PC-3 (cell line): ENCODE results near the gene ABCC3. TPM values are rescaled to one million over a fixed set of nuclear protein-coding genes. Genes with fewer than 3 reads are reported as not detected.

Experiments
- ATAC-seq: fragments of 200-7000 bp; cut with Tn5 transposase; 2 replicates; pipeline ENCODE4 v1.9.1; 2020; ENCODE audit warnings: mild to moderate bottlenecking, moderate library complexity
- BruUV-seq: library from RNA; stranded (reverse); fragments of 400-500 nt; replicated peaks from 2 replicates; lab custom pipeline; 2021; lab: Mats Ljungman, UMichigan
- CTCF ChIA-PET: fragments of 300-600 bp; sonication (Branson Sonifier 250); formaldehyde crosslinking; loops from one replicate; lab custom pipeline; 2022; ENCODE audit warnings: antibody characterized with exemption; lab: Charles Lee
- POLR2A ChIA-PET: fragments of 300-600 bp; sonication (Branson Sonifier 250); formaldehyde crosslinking; loops from one replicate; lab custom pipeline; 2022; ENCODE audit warnings: antibody characterized with exemption; ENCODE audit not compliant: unreplicated experiment; lab: Charles Lee
- DNase-seq: peaks from one replicate; pipeline ENCODE4 v3.0.0-alpha.2; 2015
- H2AFZ ChIP-seq: fragments of 300-600 bp; sonication (generic); 2 replicates; pipeline ENCODE4 v1.6.0; 2016; ENCODE audit warnings: antibody characterized with exemption, low read length
- H3F3A ChIP-seq: fragments of 300-600 bp; sonication (generic); one replicate; pipeline ENCODE4 v1.6.0; 2017; ENCODE audit warnings: antibody characterized with exemption, low read length, control low read depth, mild to moderate bottlenecking; ENCODE audit not compliant: unreplicated experiment
- H3K27ac ChIP-seq: fragments of 300-600 bp; sonication (generic); 2 replicates; pipeline ENCODE4 v1.5.1; 2016; ENCODE audit warnings: mild to moderate bottlenecking, low read length
- H3K27me3 ChIP-seq: fragments of 300-600 bp; sonication (generic); 2 replicates; pipeline ENCODE4 v1.6.1; 2016; ENCODE audit warnings: low read length, mixed read lengths
- H3K36me3 ChIP-seq: fragments of 300-600 bp; sonication (generic); 2 replicates; pipeline ENCODE4 v1.6.1; 2016; ENCODE audit warnings: low read depth, mixed run types, low read length, mixed read lengths
- H3K4me1 ChIP-seq: fragments of 300-600 bp; sonication (generic); 2 replicates; pipeline ENCODE4 v1.5.1; 2016; ENCODE audit warnings: low read length; ENCODE audit not compliant: insufficient read depth
- H3K4me2 ChIP-seq: fragments of 300-600 bp; sonication (generic); 2 replicates; pipeline ENCODE4 v1.6.0; 2016; ENCODE audit warnings: low read length
- H3K4me3 ChIP-seq: fragments of 300-600 bp; sonication (generic); 2 replicates; pipeline ENCODE4 v1.5.1; 2016; ENCODE audit warnings: mild to moderate bottlenecking, low read length, mixed read lengths
- H3K79me2 ChIP-seq: fragments of 300-600 bp; sonication (generic); 2 replicates; pipeline ENCODE4 v1.6.1; 2017; ENCODE audit warnings: low read length, mixed read lengths
- H3K9ac ChIP-seq: fragments of 300-600 bp; sonication (generic); 2 replicates; pipeline ENCODE4 v1.6.0; 2016; ENCODE audit warnings: mild to moderate bottlenecking, low read length
- H3K9me2 ChIP-seq: fragments of 300-600 bp; sonication (generic); replicated peaks from 2 replicates; pipeline ENCODE4 v1.6.1; 2016; ENCODE audit warnings: mixed run types, low read length, mixed read lengths
- H3K9me3 ChIP-seq: fragments of 300-600 bp; sonication (generic); 2 replicates; pipeline ENCODE4 v1.6.1; 2016; ENCODE audit warnings: low read length, mixed read lengths
- H4K20me1 ChIP-seq: fragments of 300-600 bp; sonication (generic); 2 replicates; pipeline ENCODE4 v1.6.1; 2016; ENCODE audit warnings: low read length, mixed read lengths
- EZH2 ChIP-seq: fragments of 300-600 bp; sonication (generic); IDR thresholded peaks from one replicate; pipeline ENCODE4 v1.6.1; 2017; ENCODE audit warnings: antibody characterized with exemption, mild to moderate bottlenecking, low read length; ENCODE audit not compliant: unreplicated experiment
- EZH2phosphoT487 ChIP-seq: fragments of 300-600 bp; sonication (generic); IDR thresholded peaks from 2 replicates; pipeline ENCODE4 v1.6.1; 2018; ENCODE audit warnings: mild to moderate bottlenecking, antibody characterized with exemption, low read length, borderline replicate concordance
- intact Hi-C: fragments of 100-400 bp; cut with micrococcal nuclease; formaldehyde crosslinking; loops from 2 replicates; pipeline ENCODE4 v1.9.0; 2023
- total RNA-seq: library from RNA; depleted of rRNA; stranded (reverse); fragments of >200 nt; gene quantifications from 2 replicates; pipeline ENCODE4 v1.2.3, GENCODE V29; 2014
- TF ChIP-seq, protein P1 (sequence below): fragments of 300-600 bp; sonication (generic); conservative IDR thresholded peaks from 2 replicates; pipeline ENCODE4 v1.5.1; 2017; ENCODE audit warnings: antibody characterized with exemption, low read depth, mild to moderate bottlenecking, low read length

Gene ABCC3
- total RNA-seq, 1 experiment from 2014 or later: 50.2 TPM

DNA sequence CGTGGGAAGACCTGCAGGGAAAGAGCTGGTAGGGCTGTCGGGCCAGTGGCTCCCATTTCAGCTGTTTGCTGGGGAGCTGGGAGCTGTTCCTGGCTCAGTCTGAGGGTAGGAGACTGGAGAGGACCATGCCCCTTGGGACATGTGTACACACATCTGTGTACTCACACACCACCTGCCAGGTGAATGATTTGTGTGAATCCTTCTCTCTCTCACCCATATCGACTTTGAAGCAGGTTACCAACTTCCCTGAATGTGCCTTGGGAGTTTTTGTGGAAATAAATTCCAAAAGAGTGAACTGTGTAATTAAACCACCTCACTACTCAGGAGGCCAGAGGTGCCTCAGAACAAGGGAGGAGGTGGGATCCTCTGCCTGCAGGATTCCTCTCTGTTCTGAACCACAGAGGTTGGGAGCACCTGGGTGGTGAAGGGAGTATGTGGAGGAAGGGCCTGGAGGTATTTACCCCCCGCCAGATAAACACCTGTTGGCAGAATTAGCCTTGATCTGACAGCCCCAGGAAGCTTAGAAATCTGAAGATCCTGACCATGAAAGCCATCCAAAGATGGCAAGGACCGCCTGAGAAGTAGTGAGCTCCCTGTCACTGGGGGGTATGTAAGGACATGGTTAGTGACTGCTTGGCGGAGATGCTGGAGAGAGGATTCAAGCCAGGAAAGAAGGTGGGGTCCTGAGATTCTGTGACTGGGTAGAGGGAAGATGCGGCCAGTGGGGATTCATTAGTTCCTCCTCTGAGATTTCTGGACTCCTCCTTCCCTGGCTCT, 3.3 kb downstream of the ABCC3 start:
- Histone ChIP-seq H3K79me2 (peaks cover 72% of the 10 kb centered on the region), H3K9me2 (no peaks in the 10 kb centered on the region), H3K36me3 (peaks cover 9% of the 10 kb centered on the region; the same call in 1 of the 2 replicates), H3K27me3 (no peaks in the 10 kb centered on the region), H3K4me1 (peaks cover 74% of the 10 kb centered on the region), H4K20me1 (no peaks in the 10 kb centered on the region), H3K4me2 (peak overlapping the region; percentile 87), H3K27ac (peak overlapping the region; percentile 90), H2AFZ (no peak overlapping the region), H3K9me3 (no peaks in the 10 kb centered on the region), H3F3A (peaks cover 12% of the 10 kb centered on the region), H3K4me3 (peak overlapping the region; percentile 72), H3K9ac (peak overlapping the region; percentile 49)
- ChIA-PET POLR2A (interaction anchor here (0.5 to 1.5 kb wide), 4 partner anchors 11 to 61 kb away, joined by 4 to 11 read pairs (median 5); no protein-coding TSS in a partner anchor), CTCF (interaction anchor here (0.6 to 3.0 kb wide), 8 partner anchors 12 to 67 kb away, joined by 3 to 19 read pairs (median 8); no protein-coding TSS in a partner anchor)
- TF ChIP-seq EZH2: no peak
- TF ChIP-seq, protein P1, sequence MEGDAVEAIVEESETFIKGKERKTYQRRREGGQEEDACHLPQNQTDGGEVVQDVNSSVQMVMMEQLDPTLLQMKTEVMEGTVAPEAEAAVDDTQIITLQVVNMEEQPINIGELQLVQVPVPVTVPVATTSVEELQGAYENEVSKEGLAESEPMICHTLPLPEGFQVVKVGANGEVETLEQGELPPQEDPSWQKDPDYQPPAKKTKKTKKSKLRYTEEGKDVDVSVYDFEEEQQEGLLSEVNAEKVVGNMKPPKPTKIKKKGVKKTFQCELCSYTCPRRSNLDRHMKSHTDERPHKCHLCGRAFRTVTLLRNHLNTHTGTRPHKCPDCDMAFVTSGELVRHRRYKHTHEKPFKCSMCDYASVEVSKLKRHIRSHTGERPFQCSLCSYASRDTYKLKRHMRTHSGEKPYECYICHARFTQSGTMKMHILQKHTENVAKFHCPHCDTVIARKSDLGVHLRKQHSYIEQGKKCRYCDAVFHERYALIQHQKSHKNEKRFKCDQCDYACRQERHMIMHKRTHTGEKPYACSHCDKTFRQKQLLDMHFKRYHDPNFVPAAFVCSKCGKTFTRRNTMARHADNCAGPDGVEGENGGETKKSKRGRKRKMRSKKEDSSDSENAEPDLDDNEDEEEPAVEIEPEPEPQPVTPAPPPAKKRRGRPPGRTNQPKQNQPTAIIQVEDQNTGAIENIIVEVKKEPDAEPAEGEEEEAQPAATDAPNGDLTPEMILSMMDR: no peak
- no peak for TF ChIP-seq EZH2phosphoT487
- BruUV-seq: TSS peak; percentile 31
- ATAC-seq (no peak), DNase-seq (peak; percentile 62)
- intact Hi-C loops: loop anchor here (1.0 to 10.0 kb wide), 3 partner anchors 23 to 243 kb away; partner anchors contain the start of gene LRRC59

DNA sequence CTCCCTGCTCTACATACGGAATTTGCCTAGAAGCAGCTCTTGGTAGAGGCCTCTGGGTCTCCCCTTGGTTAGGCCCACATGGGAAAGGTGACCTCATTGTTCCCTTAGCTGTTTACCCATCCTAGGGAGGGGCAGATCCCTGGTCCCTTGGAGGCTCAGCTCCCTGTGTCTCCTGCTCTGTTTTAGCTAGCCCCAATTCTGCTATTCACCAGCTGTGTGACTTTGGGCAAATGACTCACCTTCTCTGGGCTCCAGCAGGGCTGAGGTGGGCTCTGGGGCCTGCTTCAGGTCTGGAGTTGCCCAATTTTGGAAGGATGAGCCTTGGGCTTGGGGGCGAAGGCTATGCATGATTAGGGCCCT, 3.9 kb downstream of the ABCC3 start:
- H3K27ac ChIP-seq: peak overlapping the region; percentile 90
- DNase-seq: peak; percentile 94
- H3K9ac ChIP-seq: peak overlapping the region; percentile 49
- H3K4me1 ChIP-seq: peaks cover 80% of the 10 kb centered on the region
- no peak overlapping the region for H2AFZ ChIP-seq
- H3K79me2 ChIP-seq: peaks cover 76% of the 10 kb centered on the region
- peak overlapping the region; percentile 87 for H3K4me2 ChIP-seq
- intact Hi-C loops: loop anchor here (1.0 to 10.0 kb wide), 3 partner anchors 23 to 244 kb away; partner anchors contain the start of gene LRRC59
- no peaks in the 10 kb centered on the region for H3K9me2 ChIP-seq
- TF ChIP-seq EZH2: no peak
- no peak for TF ChIP-seq EZH2phosphoT487
- TF ChIP-seq, protein P1: no peak
- peak overlapping the region; percentile 72 for H3K4me3 ChIP-seq
- ATAC-seq: peak; percentile 51
- peaks cover 11% of the 10 kb centered on the region; the same call in 1 of the 2 replicates for H3K36me3 ChIP-seq
- ChIA-PET CTCF (interaction anchor here (0.6 to 3.0 kb wide), 8 partner anchors 12 to 577 kb away, joined by 3 to 19 read pairs (median 4); partner anchors contain the start of gene LRRC59), POLR2A (interaction anchor here (0.6 to 1.5 kb wide), 7 partner anchors 11 to 1921 kb away, joined by 3 to 11 read pairs (median 5); no protein-coding TSS in a partner anchor)
- H3F3A ChIP-seq: peaks cover 12% of the 10 kb centered on the region
- no peaks in the 10 kb centered on the region for H3K27me3 ChIP-seq
- no peaks in the 10 kb centered on the region for H3K9me3 ChIP-seq
- BruUV-seq: no TSS peak
- no peaks in the 10 kb centered on the region for H4K20me1 ChIP-seq
